Bone marrow (tissue), 2 donors: ENCODE results near the gene NR2E3.

Source experiments
- DNase-seq, 2 donors: peaks; one replicate each; lab custom pipeline; 2025; lab: John Stamatoyannopoulos, UW

Gene NR2E3

DNA sequence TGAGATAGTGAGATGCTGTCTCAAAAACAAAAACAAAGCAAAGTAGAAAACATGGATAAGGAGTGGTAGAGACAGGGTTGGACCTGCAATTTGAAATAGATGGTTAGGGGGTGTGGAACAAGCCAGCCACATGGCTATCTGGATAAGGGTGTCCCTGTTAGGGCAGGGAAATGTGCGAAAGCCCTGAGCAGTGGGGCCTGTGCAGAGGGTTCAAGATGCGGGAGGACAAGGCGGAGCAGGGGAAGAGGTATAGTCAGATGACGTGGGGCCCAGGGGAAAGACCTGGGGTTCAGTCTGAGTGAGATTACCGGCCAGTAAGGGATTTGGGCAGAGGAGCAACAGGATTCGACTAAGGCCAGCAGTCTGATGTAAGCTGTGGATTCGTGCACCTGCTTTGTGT, 18.4 kb upstream of the NR2E3 start:
- no peak for DNase-seq

DNA sequence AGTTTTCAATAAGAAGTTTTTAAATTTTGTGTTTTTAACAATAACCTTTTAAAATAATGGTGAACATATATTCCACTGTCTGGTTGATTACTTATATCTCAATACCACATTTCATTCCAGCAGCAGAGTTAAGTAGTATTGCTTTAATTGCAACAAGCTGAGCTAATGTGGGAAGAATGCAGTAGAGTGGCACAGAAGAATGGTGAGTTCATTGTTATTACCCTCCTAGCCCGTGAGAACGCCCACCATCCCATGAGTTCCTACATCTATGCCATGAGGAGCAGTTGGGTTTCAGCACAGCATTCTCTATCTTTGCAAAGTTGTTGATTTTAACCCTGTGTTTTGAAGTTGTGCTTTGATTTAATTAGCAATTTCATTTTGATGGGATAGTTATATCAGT, 17.8 kb upstream of the NR2E3 start:
- DNase-seq, result no peak

DNA sequence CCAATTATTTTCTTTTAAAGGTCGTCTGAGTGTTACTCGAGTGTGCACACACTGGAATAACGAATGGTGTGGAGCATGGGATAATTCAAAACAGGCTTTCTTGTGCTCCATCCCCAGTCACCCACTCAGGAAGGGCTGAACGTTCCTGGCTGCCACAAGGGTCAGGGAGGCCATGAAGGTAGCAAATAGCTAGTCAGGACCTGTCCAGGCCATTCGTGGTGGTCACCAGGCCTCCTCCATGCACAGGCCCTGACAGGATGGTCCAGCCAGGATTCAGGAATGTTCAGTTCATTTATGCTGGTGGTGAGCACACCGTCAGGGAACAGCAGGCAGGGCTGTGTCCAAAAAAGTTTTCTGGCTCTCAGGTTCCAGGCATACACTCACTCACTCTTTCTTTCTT, 11.7 kb upstream of the NR2E3 start:
- no peak for DNase-seq

DNA sequence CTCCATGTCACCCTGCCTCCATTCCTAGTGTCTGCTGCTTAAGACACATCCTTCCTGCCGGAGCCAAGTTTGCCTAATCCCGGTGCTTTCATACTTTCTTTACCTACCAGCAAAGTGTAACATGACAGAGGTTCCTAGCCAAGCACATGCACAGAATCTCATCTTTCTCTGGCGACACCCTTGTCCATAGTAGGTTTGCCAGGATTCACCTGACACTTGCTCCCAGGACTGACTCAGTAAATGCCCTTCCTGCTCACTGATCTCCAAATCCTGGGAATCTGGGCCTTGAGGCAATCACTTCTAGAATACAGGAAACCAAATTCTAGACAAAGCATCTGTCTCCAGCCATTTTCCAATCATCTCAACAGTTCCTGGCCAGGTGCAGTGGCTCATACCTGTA, 10.2 kb upstream of the NR2E3 start:
- no peak for DNase-seq

DNA sequence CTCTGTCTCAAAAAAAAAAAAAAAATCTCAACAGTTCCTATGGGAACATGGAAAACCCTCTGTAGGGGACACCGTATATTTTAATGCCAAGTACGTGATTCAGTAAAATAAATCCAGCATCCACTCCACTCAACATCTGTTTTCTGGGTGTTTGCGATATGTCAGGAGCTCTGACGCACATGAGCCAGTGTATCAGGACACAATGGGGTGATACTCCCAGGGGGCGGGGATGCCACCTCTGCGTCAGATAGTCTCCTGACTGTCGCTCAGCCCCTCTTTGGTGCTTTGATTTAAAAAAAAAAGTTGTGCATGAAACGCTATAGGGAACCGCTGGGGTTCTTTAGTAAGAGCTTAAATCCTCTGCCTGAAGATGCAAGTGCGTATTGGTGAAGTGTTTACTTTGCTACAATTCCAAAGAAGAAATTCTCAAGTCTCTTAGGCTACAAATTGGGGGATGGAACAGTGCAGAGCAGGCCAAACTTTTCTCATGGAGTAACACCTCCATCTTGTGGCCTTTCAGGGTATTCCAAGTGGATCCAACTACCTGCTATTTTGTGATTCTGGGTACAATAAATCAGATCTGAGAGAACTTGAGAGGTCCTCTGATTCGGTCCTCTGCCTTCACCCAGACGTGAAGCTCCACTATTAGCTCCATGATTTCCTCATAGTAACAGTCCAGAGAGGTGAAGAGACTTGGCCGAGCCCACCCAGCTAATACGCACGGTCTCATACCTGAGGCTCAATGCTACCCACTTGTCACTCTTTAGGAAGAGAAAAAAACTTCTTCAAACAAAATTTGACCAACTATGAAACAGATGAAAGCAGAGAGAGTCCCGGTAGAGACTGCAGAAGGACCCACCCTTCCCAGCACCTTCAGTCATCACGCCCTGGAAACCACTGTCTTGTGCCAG, 9.3 kb upstream of the NR2E3 start:
- DNase-seq, result no peak

DNA sequence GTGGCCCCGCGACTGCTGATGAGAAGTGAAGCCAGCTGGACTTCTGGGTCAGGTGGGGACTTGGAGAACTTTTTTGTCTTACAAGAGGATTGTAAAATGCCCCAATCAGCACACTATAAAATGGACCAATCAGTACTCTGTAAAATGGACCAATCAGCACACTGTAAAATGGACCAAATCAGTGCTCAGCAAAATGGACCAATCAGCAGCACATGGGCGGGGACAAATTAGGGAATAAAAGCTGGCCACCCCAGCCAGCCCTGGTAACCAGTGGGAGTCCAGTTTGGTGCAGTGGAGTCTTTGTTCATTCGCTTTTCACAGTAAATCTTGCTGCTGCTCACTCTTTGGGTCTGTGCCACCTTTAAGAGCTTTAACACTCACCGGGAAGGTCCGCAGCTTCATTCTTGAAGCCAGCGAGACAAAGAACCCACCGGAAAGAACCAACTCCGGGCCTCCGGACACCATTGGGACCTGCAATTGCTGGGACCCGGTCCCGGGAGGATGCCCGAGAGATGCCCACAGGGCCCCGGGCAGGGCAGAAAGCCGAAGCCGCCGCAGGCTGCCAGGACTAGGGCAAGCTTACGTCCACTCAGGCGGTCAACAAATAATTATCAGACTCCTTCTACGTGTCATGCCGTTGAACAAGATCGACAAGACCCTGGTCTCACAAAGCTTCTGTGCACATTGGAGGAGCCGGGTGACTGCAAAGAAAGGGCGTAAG, 8.3 kb upstream of the NR2E3 start:
- DNase-seq, result no peak

DNA sequence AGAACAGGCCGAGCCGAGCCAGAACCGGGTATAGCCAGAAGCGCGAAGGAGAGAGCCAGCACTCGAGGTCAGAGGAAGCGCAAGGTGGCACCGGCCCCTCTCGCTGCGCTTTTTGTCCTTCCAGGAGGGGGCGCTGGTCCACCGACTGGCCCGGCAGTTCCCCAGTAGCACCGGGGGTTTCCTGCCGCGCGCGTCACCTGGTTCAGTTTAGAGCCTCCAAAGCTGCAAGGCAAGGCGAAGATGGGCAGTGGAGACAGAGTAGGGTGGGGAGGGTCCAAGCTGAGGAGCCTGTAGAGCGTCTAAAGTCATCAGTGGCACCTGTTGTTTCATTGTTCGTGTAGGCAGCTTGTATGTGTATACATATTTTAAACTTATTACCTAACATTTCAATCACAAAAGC, 7.6 kb upstream of the NR2E3 start:
- no peak for DNase-seq

DNA sequence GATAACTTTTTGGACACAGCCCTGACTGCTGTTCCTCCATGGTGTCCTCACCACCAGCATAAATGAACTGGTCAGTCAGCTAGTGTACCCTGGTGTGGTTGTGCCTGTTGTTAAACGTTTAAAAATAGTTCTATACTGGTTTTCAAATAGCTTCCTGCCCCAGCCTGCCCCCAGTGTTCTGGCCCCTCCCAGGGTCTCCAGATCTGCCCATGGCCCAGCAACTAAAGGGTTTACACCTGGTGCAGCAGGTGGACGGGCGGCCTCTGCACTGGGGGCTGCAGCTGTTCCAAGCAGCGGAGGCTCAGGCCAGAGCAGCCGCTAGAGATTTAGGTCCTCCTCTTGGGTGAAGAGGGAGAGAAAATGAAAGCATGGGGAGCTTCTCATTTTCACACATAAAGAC, 6.1 kb upstream of the NR2E3 start:
- no peak for DNase-seq

DNA sequence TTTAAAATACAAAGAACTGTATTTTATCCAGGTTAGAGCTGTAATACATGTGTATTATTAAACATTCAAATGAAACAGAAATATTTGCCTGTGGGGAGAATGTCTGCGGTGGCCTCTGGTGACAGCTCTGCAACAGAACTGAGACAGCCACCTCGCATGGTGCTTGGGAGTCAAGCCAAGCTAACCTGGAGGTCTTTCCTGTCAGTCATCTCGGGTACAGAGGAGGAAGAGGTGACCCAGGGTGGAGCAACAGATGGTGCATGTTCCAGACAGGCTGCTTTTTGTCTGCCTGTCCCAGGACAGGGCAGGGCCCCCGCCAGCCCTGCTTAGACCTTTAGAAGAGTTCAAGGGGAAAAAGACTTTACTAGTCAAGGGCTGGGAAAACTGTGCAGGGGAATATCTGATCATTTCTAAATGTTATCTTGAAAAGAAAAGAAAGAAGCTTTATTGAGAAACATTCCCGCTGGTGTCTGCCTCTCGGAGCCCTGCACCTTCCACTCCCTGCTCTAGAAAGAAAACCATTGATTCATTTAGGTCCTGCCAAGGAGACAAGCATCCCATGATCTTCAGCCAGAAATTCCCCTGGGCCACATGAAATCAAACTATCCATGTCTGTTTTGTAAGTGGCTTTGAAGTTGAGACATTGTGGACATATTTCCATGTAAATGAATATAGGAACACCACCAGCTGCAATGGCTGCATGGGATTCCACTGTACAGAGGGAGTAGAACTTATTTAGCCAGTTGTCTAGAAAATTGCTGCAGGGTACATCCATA, 5.5 kb upstream of the NR2E3 start:
- no peak for DNase-seq

DNA sequence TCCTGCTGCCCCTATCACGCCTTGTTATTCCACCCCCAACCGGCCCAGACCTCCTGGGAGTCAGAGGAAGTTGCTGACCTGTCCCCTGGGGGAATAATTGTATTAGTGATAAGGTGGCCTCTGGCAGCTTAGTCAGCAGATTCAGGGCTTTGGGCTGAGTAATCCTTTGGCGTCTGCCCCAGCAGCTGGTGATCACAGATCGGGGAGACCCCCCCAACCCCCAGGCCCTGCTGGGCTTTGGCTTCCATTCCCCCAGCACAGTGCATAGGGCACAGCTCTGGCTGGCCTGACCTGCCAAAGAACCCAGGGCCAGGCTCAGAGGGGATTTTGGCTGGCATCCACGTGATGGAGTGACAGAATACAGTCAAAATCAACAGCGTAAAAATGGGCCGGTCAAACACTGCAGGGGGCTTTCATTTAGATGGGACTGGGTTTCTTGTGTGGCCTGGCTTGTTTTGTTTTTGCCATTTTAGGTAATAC, 3.9 kb upstream of the NR2E3 start:
- DNase-seq, result no peak

DNA sequence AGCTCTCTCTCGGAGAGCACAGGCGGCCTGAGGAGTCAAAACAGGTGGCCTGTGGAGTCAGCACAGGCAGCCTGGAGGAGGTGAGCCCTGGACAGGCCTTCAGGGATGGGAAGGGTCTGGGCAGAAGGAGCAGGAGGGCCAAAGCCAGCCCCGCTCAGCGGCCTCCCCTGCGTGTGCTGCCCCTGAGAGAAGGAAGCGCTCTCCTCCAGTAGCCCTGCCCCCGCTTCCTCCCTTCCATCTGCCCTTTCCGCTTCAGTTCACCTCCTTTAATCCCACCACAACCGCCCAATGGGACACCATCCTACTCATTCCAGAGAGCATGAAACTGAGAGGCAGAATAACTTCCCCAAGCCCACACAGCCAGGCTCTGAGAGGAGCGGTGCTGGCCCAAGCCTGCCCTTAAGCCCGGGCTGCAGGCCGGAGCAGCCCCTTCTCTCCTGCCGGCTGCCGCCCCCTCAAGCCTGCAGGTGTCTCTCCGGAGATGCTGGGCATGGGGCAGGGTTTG, 3.2 kb upstream of the NR2E3 start:
- no peak for DNase-seq

DNA sequence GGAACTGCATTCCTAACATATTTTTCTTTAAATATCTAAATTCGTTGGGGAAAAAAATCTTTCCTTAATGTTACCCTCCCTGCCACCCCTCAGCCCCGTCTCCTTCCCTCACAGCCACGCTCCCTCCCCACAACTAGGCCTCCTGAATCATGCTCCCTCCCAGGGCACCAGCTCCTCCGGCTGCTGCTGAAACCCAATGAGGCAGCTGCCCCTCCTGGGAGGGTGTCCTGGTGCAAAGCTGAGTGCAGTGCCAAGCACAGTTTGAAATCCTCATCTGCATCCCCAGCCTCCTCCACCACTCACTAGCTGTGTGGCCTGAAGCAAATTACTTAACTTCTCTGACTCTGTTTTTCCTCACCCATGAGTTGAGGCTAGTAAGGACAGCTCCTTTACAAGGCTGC, 2.7 kb upstream of the NR2E3 start:
- no peak for DNase-seq

DNA sequence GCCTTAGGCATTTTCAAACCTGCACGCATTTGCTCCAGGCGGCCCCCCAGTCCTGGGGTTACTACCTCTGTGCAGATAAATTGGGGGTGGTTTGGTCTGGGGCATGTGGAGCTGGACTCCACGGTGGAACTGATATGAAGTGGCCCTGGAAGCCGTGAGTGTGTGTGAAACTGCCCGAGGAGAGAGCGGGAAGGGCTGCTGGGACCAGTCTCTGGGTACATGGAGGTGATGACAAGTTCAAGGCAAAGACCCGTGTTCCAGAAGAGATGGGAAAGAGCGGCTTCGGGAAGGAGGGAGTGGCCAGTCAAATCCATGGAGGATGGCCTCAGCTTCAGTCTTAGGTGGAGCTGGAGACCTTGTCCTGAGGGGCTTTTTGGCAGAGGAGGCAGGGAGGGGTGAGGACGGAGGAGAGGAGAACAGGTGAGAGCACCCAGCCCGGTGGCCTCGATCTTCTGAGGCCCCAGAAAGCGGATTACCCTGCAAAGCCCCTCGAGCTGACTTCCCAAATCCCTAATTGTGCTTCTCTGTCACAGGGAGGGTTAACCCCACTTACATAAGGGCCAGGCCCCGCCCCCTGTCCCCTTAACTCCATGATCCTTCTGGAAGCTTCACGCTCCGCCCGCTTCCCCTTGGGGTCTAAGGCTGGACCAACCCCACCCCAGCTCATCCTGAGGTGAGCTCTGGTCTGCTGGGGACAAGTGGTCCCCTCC, 1.9 kb upstream of the NR2E3 start:
- no peak for DNase-seq

DNA sequence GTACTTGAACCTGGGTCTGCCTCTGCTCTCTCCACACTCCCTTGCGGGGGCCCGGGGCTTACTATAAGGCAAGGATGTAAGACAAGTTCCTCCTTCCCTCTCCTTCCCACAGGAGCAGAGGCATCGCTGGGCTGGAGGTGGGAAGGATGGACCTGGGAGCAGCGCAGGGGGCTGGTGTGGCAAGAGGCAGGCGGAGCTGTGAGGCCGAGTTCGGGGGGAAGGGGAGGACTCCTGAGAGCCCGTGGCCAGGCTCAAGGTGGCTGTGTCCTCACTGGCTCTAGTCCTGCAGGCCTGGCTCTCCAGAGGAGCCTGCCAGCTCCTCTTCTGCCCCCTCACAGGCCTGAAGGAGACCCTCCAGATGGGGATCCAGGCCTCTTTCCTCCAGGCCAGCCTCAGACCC, 1.0 kb upstream of the NR2E3 start:
- no peak for DNase-seq

DNA sequence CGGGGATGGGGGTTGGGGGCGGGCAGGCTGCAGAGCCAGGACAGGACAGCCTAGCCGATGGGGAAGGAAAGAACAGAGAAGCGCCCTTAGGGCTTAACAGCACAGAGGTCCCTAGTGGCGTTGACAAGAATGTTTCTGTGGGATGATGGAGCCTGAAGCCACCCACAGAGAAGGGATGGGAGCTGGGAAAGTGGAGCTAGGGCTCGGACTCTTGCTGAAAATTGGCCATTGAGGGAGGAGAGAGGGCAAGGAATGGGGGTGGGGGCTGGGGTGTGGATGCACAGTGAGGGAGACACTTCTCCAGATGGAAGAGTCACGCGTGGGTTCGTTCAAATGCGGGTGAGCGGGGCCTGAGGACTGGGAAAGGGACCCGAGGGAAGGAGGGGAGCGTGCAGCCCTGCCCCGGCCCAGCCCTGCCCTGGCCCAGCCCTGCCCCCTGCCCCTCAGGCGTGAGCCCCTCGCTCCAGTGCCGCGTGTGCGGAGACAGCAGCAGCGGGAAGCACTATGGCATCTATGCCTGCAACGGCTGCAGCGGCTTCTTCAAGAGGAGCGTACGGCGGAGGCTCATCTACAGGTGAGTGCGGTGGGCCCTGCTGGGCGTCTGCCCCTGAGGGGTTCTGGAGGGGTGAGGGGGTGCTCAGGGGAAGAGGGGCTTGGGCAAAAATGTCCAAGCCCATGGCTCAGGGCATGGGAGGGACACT, 832 bp downstream of the NR2E3 start:
- no peak for DNase-seq

DNA sequence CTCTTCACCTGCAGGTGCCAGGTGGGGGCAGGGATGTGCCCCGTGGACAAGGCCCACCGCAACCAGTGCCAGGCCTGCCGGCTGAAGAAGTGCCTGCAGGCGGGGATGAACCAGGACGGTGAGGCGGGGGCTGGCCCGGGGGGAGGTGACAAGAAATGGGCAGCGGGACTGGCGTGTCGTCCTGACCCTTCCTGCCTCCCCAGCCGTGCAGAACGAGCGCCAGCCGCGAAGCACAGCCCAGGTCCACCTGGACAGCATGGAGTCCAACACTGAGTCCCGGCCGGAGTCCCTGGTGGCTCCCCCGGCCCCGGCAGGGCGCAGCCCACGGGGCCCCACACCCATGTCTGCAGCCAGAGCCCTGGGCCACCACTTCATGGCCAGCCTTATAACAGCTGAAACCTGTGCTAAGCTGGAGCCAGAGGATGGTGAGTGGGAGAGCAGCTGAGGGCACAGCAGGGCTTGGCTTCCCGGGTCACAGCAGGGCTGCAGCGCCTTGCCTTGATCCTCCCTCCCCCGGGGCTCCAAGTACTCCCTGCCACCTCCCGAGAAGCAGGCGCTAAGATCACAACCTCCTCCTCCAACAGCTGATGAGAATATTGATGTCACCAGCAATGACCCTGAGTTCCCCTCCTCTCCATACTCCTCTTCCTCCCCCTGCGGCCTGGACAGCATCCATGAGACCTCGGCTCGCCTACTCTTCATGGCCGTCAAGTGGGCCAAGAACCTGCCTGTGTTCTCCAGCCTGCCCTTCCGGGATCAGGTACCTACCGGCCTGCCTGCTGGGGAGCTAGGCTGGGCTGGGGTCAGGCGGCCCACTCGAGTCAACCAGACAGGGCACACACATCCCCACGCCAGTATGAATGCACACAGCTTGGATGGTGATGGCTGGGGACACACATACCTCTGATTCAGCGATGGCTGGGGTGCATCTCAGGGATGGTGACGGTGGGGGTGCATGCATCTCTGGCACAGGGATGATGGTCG, 1.7 kb downstream of the NR2E3 start:
- DNase-seq, result no peak

DNA sequence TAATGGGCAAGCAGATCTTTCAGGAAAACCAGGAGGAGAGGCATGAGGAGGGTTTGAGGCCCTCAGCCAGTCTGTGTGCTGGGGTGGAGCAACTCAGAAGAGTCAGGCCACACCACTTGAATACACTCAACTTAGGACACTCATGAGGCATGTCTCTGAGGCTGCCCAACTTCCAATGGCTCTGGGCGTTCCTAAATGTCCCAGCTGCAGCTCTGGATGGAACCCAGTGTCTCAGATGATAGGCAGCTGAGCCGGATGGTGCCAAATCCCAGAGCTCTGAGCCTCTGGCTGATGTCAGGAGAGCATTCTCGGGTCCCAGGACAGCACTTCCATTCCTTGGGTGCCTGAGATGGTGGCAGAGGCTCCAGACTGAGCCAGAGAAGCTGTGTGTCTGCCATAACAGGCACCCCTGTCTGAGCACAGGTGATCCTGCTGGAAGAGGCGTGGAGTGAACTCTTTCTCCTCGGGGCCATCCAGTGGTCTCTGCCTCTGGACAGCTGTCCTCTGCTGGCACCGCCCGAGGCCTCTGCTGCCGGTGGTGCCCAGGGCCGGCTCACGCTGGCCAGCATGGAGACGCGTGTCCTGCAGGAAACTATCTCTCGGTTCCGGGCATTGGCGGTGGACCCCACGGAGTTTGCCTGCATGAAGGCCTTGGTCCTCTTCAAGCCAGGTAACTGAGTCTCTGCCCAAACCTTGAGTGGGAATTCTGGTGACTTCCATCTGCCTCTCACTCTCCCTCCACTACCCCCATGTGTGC, 2.8 kb downstream of the NR2E3 start:
- no peak for DNase-seq

DNA sequence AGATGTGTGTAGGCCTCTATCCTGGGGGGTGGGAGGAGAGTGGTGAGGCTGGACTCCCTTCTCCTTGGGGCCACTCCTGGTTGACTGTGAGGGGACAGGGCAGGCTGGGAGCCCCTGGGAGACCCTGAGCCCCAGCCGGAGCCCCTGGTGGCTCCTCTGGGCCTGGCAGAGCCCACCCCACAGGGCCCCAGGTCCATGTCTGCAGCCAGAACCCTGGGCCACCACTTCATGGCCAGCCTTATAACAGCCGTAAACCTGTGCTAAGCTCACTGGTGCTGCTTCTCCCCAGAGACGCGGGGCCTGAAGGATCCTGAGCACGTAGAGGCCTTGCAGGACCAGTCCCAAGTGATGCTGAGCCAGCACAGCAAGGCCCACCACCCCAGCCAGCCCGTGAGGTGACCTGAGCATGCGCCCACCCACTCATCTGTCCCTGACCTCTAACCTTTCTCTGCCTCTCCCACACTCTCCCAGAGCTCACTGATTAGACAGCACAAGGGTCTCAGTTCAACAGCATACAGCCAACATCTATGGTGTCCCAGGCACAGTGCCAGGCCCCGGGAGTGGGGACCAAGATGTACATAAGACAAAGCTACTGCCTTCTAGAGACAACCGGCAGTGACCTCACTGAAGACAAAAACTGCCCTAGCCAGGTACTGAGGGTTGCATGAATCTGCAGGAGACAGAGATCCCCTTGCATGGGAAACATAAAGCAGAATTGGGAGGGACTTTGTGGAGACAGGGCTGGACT, 3.5 kb downstream of the NR2E3 start:
- no peak for DNase-seq
